Vagina (tissue), 2 donors: ENCODE measurements around the gene COPS4. TPM values are rescaled to one million over a fixed set of nuclear protein-coding genes. Genes with fewer than 3 reads are reported as not detected.
"Not testable (repeated sequence)": the region's sequence is repeated elsewhere in the genome, so short reads cannot be mapped to it uniquely, and the experiment has no call there.

Source experiments
- DNase-seq, 2 donors: peaks; one replicate each; pipeline ENCODE4 v3.0.0-alpha.2; 2017; ENCODE audit errors: extremely low spot score in 2 of 2
- H3K27ac ChIP-seq: fragments of 200-600 bp; sonication (generic); one replicate; pipeline ENCODE4 v1.5.1; 2019
- H3K27me3 ChIP-seq: fragments of 200-600 bp; sonication (generic); one replicate; pipeline ENCODE4 v1.5.1; 2019
- H3K36me3 ChIP-seq, 2 donors: fragments of 200-600 bp; sonication (generic); one replicate each; pipeline ENCODE4 v1.5.1; 2017 to 2019
- H3K4me1 ChIP-seq: fragments of 200-600 bp; sonication (generic); one replicate; pipeline ENCODE4 v1.5.1; 2019
- H3K4me3 ChIP-seq, 2 donors: fragments of 200-600 bp; sonication (generic); 1 replicate in 1 of 2; 2 replicates in 1 of 2; pipeline ENCODE4 v1.5.1; 2016 to 2019
- H3K9me3 ChIP-seq: fragments of 200-600 bp; sonication (generic); one replicate; pipeline ENCODE4 v1.5.1; 2019
- POLR2A ChIP-seq, 2 donors: fragments of 450-650 bp; IDR thresholded peaks; one replicate each; pipeline ENCODE4 v1.6.1; 2017; ENCODE audit warnings: antibody characterized with exemption in 2 of 2, mild to moderate bottlenecking in 2 of 2, moderate library complexity in 2 of 2
- POLR2AphosphoS5 ChIP-seq, 2 donors: sonication (generic); formaldehyde crosslinking; IDR thresholded peaks; one replicate each; pipeline ENCODE4 v1.9.0; 2017; ENCODE audit warnings: antibody characterized with exemption in 2 of 2, mild to moderate bottlenecking in 2 of 2, low read depth in 1 of 2; ENCODE audit not compliant: insufficient read depth in 1 of 2
- intact Hi-C: fragments of 100-400 bp; cut with DNase I; formaldehyde crosslinking; loops from one replicate; pipeline ENCODE4 v1.15.1; 2023
- total RNA-seq: library from RNA; depleted of rRNA; stranded (reverse); fragments of >200 nt; gene quantifications from one replicate; pipeline ENCODE4 v1.2.3, GENCODE V29; 2016
- TF ChIP-seq, protein P1 (sequence below), 3 experiments: fragments of 450-650 bp in 2 of 3; fragments of 200-600 bp in 1 of 3; sonication (generic) in 1 of 3; IDR thresholded peaks; one replicate each; pipeline ENCODE4 v1.5.1; 2017 to 2019; ENCODE audit warnings: antibody characterized with exemption in 3 of 3, mild to moderate bottlenecking in 2 of 3, moderate library complexity in 2 of 3

COPS4 gene
- total RNA-seq, 1 donor from 2014 or later: 18.7 TPM

DNA sequence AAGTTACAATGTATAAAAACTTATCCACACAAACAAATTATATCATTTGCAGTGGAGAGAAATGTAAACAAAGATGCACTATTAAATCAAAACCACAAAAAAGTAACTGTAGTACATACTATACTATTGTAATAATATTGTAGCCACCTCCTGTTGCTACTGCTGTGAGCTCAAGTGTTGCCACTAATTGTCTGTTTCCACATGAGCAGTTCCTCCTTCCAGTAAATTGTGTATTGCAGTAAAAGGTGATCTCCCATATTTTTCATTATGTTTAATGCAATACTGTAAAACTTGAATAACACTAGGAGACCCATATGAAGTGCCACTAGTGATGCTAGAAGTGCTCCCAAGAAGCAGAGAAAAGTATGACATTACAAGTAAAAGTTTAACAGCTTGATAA, 36.1 kb upstream of the COPS4 start:
- no peaks in the 10 kb centered on the region for H3K4me1 ChIP-seq
- intact Hi-C loops: no loop called here
- no peak for DNase-seq
- no peaks in the 10 kb centered on the region for H3K27me3 ChIP-seq
- no peak overlapping the region for H3K4me3 ChIP-seq
- H3K36me3 ChIP-seq: no peaks in the 10 kb centered on the region
- H3K9me3 ChIP-seq: no peaks in the 10 kb centered on the region
- H3K27ac ChIP-seq: no peak overlapping the region
- TF ChIP-seq POLR2A (IDR thresholded peaks at IDR 0.05): no peak
- TF ChIP-seq, protein P1, sequence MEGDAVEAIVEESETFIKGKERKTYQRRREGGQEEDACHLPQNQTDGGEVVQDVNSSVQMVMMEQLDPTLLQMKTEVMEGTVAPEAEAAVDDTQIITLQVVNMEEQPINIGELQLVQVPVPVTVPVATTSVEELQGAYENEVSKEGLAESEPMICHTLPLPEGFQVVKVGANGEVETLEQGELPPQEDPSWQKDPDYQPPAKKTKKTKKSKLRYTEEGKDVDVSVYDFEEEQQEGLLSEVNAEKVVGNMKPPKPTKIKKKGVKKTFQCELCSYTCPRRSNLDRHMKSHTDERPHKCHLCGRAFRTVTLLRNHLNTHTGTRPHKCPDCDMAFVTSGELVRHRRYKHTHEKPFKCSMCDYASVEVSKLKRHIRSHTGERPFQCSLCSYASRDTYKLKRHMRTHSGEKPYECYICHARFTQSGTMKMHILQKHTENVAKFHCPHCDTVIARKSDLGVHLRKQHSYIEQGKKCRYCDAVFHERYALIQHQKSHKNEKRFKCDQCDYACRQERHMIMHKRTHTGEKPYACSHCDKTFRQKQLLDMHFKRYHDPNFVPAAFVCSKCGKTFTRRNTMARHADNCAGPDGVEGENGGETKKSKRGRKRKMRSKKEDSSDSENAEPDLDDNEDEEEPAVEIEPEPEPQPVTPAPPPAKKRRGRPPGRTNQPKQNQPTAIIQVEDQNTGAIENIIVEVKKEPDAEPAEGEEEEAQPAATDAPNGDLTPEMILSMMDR (IDR thresholded peaks at IDR 0.05): no peak
- TF ChIP-seq POLR2AphosphoS5 (IDR thresholded peaks at IDR 0.05; ENCODE audit: insufficient read depth in 1 of 2, low read depth in 1 of 2): no peak

- DNase-seq: no peak
Measured at GRCh38 chr4:83002329-83002728, 32.7 kb upstream of the COPS4 start.

GRCh38 chr4:83003044-83003791, 31.8 kb upstream of the COPS4 start:
- H3K36me3 ChIP-seq, H3K27me3 ChIP-seq: not testable (repeated sequence)

More at GRCh38 chr4:83002329-83002728, 32.7 kb upstream of the COPS4 start:
- intact Hi-C loops: no loop called here
- Histone ChIP-seq H3K9me3 (no peaks in the 10 kb centered on the region), H3K27ac (no peak overlapping the region), H3K4me1 (no peaks in the 10 kb centered on the region), H3K36me3 (no peaks in the 10 kb centered on the region), H3K27me3 (no peaks in the 10 kb centered on the region), H3K4me3 (no peak overlapping the region)
- TF ChIP-seq POLR2AphosphoS5 (IDR thresholded peaks at IDR 0.05; ENCODE audit: insufficient read depth in 1 of 2, low read depth in 1 of 2): no peak
- TF ChIP-seq, protein P1 (IDR thresholded peaks at IDR 0.05): no peak
- TF ChIP-seq POLR2A (IDR thresholded peaks at IDR 0.05): no peak

GRCh38 chr4:83009529-83009928, 25.5 kb upstream of the COPS4 start:
- Histone ChIP-seq H3K27ac (no peak overlapping the region), H3K27me3 (no peaks in the 10 kb centered on the region), H3K4me3 (peak overlapping the region; percentile 53 to 73), H3K9me3 (no peaks in the 10 kb centered on the region), H3K4me1 (peaks cover 31% of the 10 kb centered on the region), H3K36me3 (no peaks in the 10 kb centered on the region)
- TF ChIP-seq, protein P1 (IDR thresholded peaks at IDR 0.05): no peak
- no peak for TF ChIP-seq POLR2A (IDR thresholded peaks at IDR 0.05)
- no peak for TF ChIP-seq POLR2AphosphoS5 (IDR thresholded peaks at IDR 0.05; ENCODE audit: insufficient read depth in 1 of 2, low read depth in 1 of 2)
- intact Hi-C loops: no loop called here
- DNase-seq: no peak

More at GRCh38 chr4:83003044-83003791, 31.8 kb upstream of the COPS4 start:
- H3K9me3 ChIP-seq, H3K27ac ChIP-seq, intact Hi-C loops, H3K4me1 ChIP-seq, DNase-seq, H3K4me3 ChIP-seq: not testable (repeated sequence)

- H3K27ac ChIP-seq: peak overlapping the region; percentile 89
- no peaks in the 10 kb centered on the region for H3K9me3 ChIP-seq
- H3K4me3 ChIP-seq: peak overlapping the region; percentile 53 to 73
- H3K36me3 ChIP-seq: no peaks in the 10 kb centered on the region
- TF ChIP-seq POLR2AphosphoS5 (IDR thresholded peaks at IDR 0.05; ENCODE audit: insufficient read depth in 1 of 2, low read depth in 1 of 2) (no peak), POLR2A (IDR thresholded peaks at IDR 0.05) (no peak)
- TF ChIP-seq, protein P1 (IDR thresholded peaks at IDR 0.05): no peak
- H3K4me1 ChIP-seq: peaks cover 31% of the 10 kb centered on the region
- no peaks in the 10 kb centered on the region for H3K27me3 ChIP-seq
- DNase-seq: no peak
- intact Hi-C loops: loop anchor here (5.0 kb wide), 1 partner anchor 108 kb away; the partner anchor contains the start of gene THAP9
Measured at GRCh38 chr4:83010111-83010521, 24.9 kb upstream of the COPS4 start.
